K562 (cell line): ENCODE results near the gene TCAP. TPM values are rescaled to one million over a fixed set of nuclear protein-coding genes. Genes with fewer than 3 reads are reported as not detected.
A peak's percentile ranks its signal among the peaks of the same experiment; 100 is the strongest.

Experiments
- ATAC-seq: fragments of 200-7000 bp; cut with Tn5 transposase; 3 replicates; pipeline ENCODE4 v1.9.1; 2020; ENCODE audit warnings: moderate library complexity
- BruUV-seq: library from RNA; stranded (reverse); fragments of 400-500 nt; replicated peaks from 2 replicates; lab custom pipeline; 2021; lab: Mats Ljungman, UMichigan
- CTCF ChIA-PET: fragments of 300-600 bp; formaldehyde crosslinking; extraction: SDS; loops from one replicate; lab custom pipeline; 2021; ENCODE audit warnings: low intra/inter-chr PET ratio; lab: Yijun Ruan, JAX
- POLR2A ChIA-PET: fragments of 300-600, 350-650 bp; sonication (Branson Sonifier 250); formaldehyde crosslinking; extraction: SDS; loops from one replicate; lab custom pipeline; 2021; ENCODE audit warnings: antibody characterized with exemption, inconsistent platforms; lab: Yijun Ruan, JAX
- DNase-seq, 4 experiments: peaks; one replicate each; pipeline versions ENCODE4 v3.0.0 to v3.0.0-alpha.2; 2011 to 2018; ENCODE audit warnings: low spot score in 3 of 4, mixed read lengths in 3 of 4; ENCODE audit errors: extremely low read depth in 1 of 4
- FAIRE-seq: peaks from 2 replicates; lab custom pipeline; 2011; peaks lifted over from hg19 to GRCh38; lab: Jason Lieb, UNC
- H2AFZ ChIP-seq: 2 replicates; pipeline ENCODE4 v1.6.0; 2011; ENCODE audit warnings: low read depth, low read length, control low read depth, inconsistent platforms
- H3K27ac ChIP-seq: fragments of 200-600 bp; 3 replicates; pipeline ENCODE4 v1.8.0; 2011; ENCODE audit warnings: low read depth, mild to moderate bottlenecking, control low read depth, inconsistent platforms, low read length, moderate library complexity, mixed read lengths; ENCODE audit errors: extremely low read depth
- H3K27me3 ChIP-seq, 2 experiments: fragments of 300-600 bp in 1 of 2; 2 replicates in 1 of 2; 3 replicates in 1 of 2; pipeline versions ENCODE4 v1.6.0 to v1.8.0; 2011; ENCODE audit warnings: inconsistent platforms in 2 of 2, low read length in 2 of 2, mild to moderate bottlenecking in 1 of 2, mixed read lengths in 1 of 2, moderate library complexity in 1 of 2; ENCODE audit not compliant: control insufficient read depth in 2 of 2, insufficient read depth in 2 of 2
- H3K36me3 ChIP-seq: fragments of 300-600 bp; 3 replicates; pipeline ENCODE4 v1.8.0; 2011; ENCODE audit warnings: mild to moderate bottlenecking, low read length, inconsistent platforms; ENCODE audit not compliant: control insufficient read depth, insufficient read depth
- H3K4me1 ChIP-seq, 2 experiments: fragments of 200-600 bp in 1 of 2; replicated peaks in 1 of 2; 2 replicates in 1 of 2; 3 replicates in 1 of 2; pipeline versions ENCODE4 v1.5.1 to v1.8.0; 2011; ENCODE audit warnings: inconsistent platforms in 2 of 2, low read length in 2 of 2, mild to moderate bottlenecking in 1 of 2, mixed read lengths in 1 of 2, moderate library complexity in 1 of 2; ENCODE audit not compliant: control insufficient read depth in 2 of 2, insufficient read depth in 2 of 2
- H3K4me2 ChIP-seq: 2 replicates; pipeline ENCODE4 v1.6.1; 2011; ENCODE audit warnings: low read length, control low read depth, inconsistent platforms, mixed read lengths; ENCODE audit not compliant: insufficient read depth
- H3K4me3 ChIP-seq: fragments of 200-600 bp; sonication (generic), shearing (Covaris generic); 2 replicates; pipeline ENCODE4 v1.5.1; 2016; ENCODE audit warnings: control low read depth, inconsistent platforms
- H3K79me2 ChIP-seq: fragments of 200-600 bp; 3 replicates; pipeline ENCODE4 v1.8.0; 2011; ENCODE audit warnings: low read length, inconsistent platforms; ENCODE audit not compliant: control insufficient read depth, insufficient read depth
- H3K9ac ChIP-seq, 2 experiments: 2 replicates each; pipeline versions ENCODE4 v1.6.0 to v1.6.1; 2011; ENCODE audit warnings: low read depth in 2 of 2, low read length in 2 of 2, control low read depth in 1 of 2, inconsistent platforms in 1 of 2, mild to moderate bottlenecking in 1 of 2, mixed read lengths in 1 of 2; ENCODE audit not compliant: insufficient read depth in 1 of 2
- H3K9me1 ChIP-seq: one replicate; pipeline ENCODE4 v1.6.0; 2011; ENCODE audit warnings: inconsistent platforms, mild to moderate bottlenecking, low read length, moderate library complexity; ENCODE audit not compliant: control insufficient read depth, insufficient read depth
- H3K9me3 ChIP-seq: replicated peaks from 2 replicates; pipeline ENCODE4 v1.5.1; 2011; ENCODE audit warnings: low read depth, low read length, inconsistent platforms; ENCODE audit not compliant: control insufficient read depth, insufficient read depth
- H4K20me1 ChIP-seq: replicated peaks from 2 replicates; pipeline ENCODE4 v1.6.1; 2011; ENCODE audit warnings: low read length, inconsistent platforms, mixed read lengths; ENCODE audit not compliant: control insufficient read depth, insufficient read depth
- EP400 ChIP-seq: fragments of 450-650 bp; IDR thresholded peaks from 2 replicates; pipeline ENCODE4 v1.6.1; 2017; ENCODE audit warnings: antibody characterized with exemption, mild to moderate bottlenecking, moderate library complexity
- FOXK1 ChIP-seq: sonication (generic); formaldehyde crosslinking; IDR thresholded peaks from 2 replicates; pipeline ENCODE4 v1.8.0; 2022; ENCODE audit warnings: missing genetic modification reagents, mild to moderate bottlenecking, borderline replicate concordance
- JUNB ChIP-seq: fragments of 450-650 bp; formaldehyde crosslinking; conservative IDR thresholded peaks from 2 replicates; pipeline ENCODE4 v1.4.0; 2020; ENCODE audit warnings: mild to moderate bottlenecking
- NFIX ChIP-seq: fragments of 250-450 bp; sonication (Bioruptor Pico); IDR thresholded peaks from 2 replicates; pipeline ENCODE4 v1.4.0; 2020; ENCODE audit warnings: low read depth, mild to moderate bottlenecking, moderate library complexity
- SMARCE1 ChIP-seq: fragments of 450-650 bp; IDR thresholded peaks from 2 replicates; pipeline ENCODE4 v1.7.1; 2016; ENCODE audit warnings: mild to moderate bottlenecking
- TAF7 ChIP-seq: fragments of 450-650 bp; IDR thresholded peaks from 2 replicates; pipeline ENCODE4 v1.6.1; 2016; ENCODE audit warnings: missing genetic modification characterization, missing compliant biosample characterization
- XRCC3 ChIP-seq: fragments of 450-650 bp; IDR thresholded peaks from 2 replicates; pipeline ENCODE4 v1.6.1; 2017; ENCODE audit warnings: mild to moderate bottlenecking, moderate library complexity
- ZC3H4 ChIP-seq: sonication (generic); formaldehyde crosslinking; IDR thresholded peaks from 2 replicates; pipeline ENCODE4 v1.9.0; 2021; ENCODE audit warnings: missing genetic modification reagents, borderline replicate concordance
- ZNF583 ChIP-seq: fragments of 250-450 bp; sonication (Bioruptor Pico); IDR thresholded peaks from 2 replicates; pipeline ENCODE4 v1.4.0; 2020
- ZNF75A ChIP-seq: fragments of 450-650 bp; formaldehyde crosslinking; IDR thresholded peaks from 2 replicates; pipeline ENCODE4 v1.4.0; 2020; ENCODE audit warnings: mild to moderate bottlenecking
- ZNF79 ChIP-seq: fragments of 250-450 bp; sonication (Bioruptor Pico); IDR thresholded peaks from 2 replicates; pipeline ENCODE4 v1.4.0; 2020; ENCODE audit warnings: low read depth, mild to moderate bottlenecking, moderate library complexity
- WGBS: fragments of 100-300 bp; shearing (Covaris generic); methylation state at CpG from one replicate; pipeline ENCODE4 v1.1.6; 2016; ENCODE audit warnings: low coverage, mixed read lengths; ENCODE audit not compliant: insufficient coverage; ENCODE audit errors: missing lambda C conversion rate; 5-methylcytosine and 5-hydroxymethylcytosine counted together
- in situ Hi-C: fragments of 300-500 bp; cut with MboI; formaldehyde crosslinking; loops from 4 replicates; pipeline ENCODE4 v1.15.0; 2018; ENCODE audit warnings: inconsistent platforms, mixed read lengths
- intact Hi-C: fragments of 100-400 bp; cut with micrococcal nuclease; formaldehyde crosslinking; loops from 2 replicates; pipeline ENCODE4 v1.14.2; 2022
- polyA plus RNA-seq, 8 experiments: library from polyadenylated mRNA; depleted of rRNA in 4 of 8; stranded (reverse) in 5 of 8; unstranded in 3 of 8; fragments of >200 nt; fragmentation: Nextera tagmentation in 2 of 8; fragmentation: Illumina TruSeq in 1 of 8; extraction: Ambion mirVana in 2 of 8; extraction: Trizol in 1 of 8; gene quantifications; 2 replicates each; pipeline versions ENCODE4 v1.2.1 to v1.2.3, GENCODE V29; 2011 to 2014; ENCODE audit warnings: inconsistent platforms in 1 of 8, missing spikeins in 1 of 8
- total RNA-seq, 7 experiments: library from RNA; depleted of rRNA in 6 of 7; stranded (reverse); fragments of >200 nt in 6 of 7; fragmentation: Illumina TruSeq in 2 of 7; extraction: Trizol in 2 of 7; gene quantifications; 2 replicates each; pipeline versions ENCODE4 v1.2.1 to v1.2.3, GENCODE V29; 2011 to 2021; ENCODE audit warnings: low replicate concordance in 1 of 7
- TF ChIP-seq, protein P1 (sequence below): fragments of 450-650 bp; IDR thresholded peaks from 2 replicates; pipeline ENCODE4 v1.6.1; 2017; ENCODE audit warnings: antibody characterized with exemption
- TF ChIP-seq, protein P2 (sequence below): fragments of 250-450 bp; sonication (Bioruptor Pico); IDR thresholded peaks from 2 replicates; pipeline ENCODE4 v1.6.1; 2021; ENCODE audit warnings: mild to moderate bottlenecking

Gene TCAP
- total and polyA plus RNA-seq, 9 of the 15 experiments (the other 6 are each of a cell fraction or from before 2014, with no cell fraction given) = 0.33 to 1.4 (median 0.82) TPM; not detected in 2

DNA sequence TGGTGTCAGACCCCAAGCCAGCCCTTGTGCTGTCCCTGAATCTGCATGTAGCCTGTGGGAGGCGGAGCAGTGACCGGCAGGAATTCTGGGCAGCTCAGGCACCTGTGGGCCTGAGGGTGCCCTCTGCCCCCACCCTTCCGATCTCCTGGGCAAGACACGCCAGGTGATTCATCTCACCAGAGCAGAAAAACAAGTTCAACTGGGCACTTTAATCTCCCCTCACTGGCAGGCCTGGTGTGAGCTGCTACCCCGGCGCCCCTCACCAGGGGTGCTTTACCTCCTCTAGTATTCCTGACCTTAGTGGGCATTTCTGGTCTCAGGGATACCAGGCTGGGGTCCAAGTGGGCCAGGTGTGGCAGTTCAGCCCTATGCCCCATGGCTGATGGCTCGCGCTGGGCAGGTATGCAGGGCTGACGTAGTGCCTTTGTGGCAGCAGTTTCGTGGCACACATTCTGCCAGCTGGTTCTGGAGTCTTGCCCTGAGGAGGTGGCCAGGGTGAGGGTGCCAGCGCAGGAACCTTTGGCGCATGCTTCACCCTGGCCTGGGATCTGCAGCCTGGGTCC lies 40.7 kb downstream of the TCAP start:
- Histone ChIP-seq H3K27me3 (peaks cover 0 to 5% of the 10 kb centered on the region in 2 experiments; a peak in 1 of 5 replicates), H3K27ac (no peak overlapping the region), H3K9me3 (no peaks in the 10 kb centered on the region), H3K79me2 (no peaks in the 10 kb centered on the region), H2AFZ (no peak overlapping the region), H3K4me1 (peaks cover 0 to 25% of the 10 kb centered on the region in 2 experiments; a peak in 3 of 5 replicates), H4K20me1 (no peaks in the 10 kb centered on the region; the same call in 1 of the 2 replicates), H3K9ac (peak overlapping the region in 1 of 2 experiments; percentile 59; a peak in 2 of 4 replicates), H3K4me3 (no peak overlapping the region), H3K36me3 (no peaks in the 10 kb centered on the region), H3K9me1 (no peaks in the 10 kb centered on the region), H3K4me2 (no peak overlapping the region)
- ChIA-PET CTCF (no interaction called here), POLR2A (interaction anchor here (0.7 to 1.6 kb wide), 3 partner anchors 11 to 24 kb away, joined by 4 to 5 read pairs (median 4); partner anchors contain the start of genes MIEN1 and PGAP3)
- in situ Hi-C loops (no loop called here), intact Hi-C loops (no loop called here)
- BruUV-seq = no TSS peak
- ATAC-seq (no peak), DNase-seq (no peak), FAIRE-seq (no peak)
- TF ChIP-seq ZC3H4 (CRISPR knock-in tag) = no peak
- no peak for TF ChIP-seq TAF7
- TF ChIP-seq XRCC3 = no peak
- TF ChIP-seq JUNB (CRISPR knock-in tag) = no peak
- TF ChIP-seq SMARCE1 = no peak
- TF ChIP-seq ZNF79 (CRISPR knock-in tag) = no peak
- no peak for TF ChIP-seq ZNF583 (CRISPR knock-in tag)
- TF ChIP-seq, protein P1, sequence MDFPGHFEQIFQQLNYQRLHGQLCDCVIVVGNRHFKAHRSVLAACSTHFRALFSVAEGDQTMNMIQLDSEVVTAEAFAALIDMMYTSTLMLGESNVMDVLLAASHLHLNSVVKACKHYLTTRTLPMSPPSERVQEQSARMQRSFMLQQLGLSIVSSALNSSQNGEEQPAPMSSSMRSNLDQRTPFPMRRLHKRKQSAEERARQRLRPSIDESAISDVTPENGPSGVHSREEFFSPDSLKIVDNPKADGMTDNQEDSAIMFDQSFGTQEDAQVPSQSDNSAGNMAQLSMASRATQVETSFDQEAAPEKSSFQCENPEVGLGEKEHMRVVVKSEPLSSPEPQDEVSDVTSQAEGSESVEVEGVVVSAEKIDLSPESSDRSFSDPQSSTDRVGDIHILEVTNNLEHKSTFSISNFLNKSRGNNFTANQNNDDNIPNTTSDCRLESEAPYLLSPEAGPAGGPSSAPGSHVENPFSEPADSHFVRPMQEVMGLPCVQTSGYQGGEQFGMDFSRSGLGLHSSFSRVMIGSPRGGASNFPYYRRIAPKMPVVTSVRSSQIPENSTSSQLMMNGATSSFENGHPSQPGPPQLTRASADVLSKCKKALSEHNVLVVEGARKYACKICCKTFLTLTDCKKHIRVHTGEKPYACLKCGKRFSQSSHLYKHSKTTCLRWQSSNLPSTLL = no peak
- no peak for TF ChIP-seq EP400
- TF ChIP-seq ZNF75A (CRISPR knock-in tag) = no peak
- TF ChIP-seq, protein P2, sequence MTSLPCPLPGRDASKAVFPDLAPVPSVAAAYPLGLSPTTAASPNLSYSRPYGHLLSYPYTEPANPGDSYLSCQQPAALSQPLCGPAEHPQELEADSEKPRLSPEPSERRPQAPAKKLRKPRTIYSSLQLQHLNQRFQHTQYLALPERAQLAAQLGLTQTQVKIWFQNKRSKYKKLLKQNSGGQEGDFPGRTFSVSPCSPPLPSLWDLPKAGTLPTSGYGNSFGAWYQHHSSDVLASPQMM (CRISPR knock-in tag) = no peak
- no peak for TF ChIP-seq FOXK1 (CRISPR knock-in tag)
- TF ChIP-seq NFIX (CRISPR knock-in tag) = no peak
- WGBS = 52% methylated on average over 11 of the region's 12 CpGs
